H9 (cell line): ENCODE results near the gene RECQL. TPM values are rescaled to one million over a fixed set of nuclear protein-coding genes. Genes with fewer than 3 reads are reported as not detected.

Experiments used
- DNase-seq: peaks from one replicate; pipeline ENCODE4 v3.0.0-alpha.2; 2017
- H2AFZ ChIP-seq: one replicate; pipeline ENCODE4 v1.6.1; 2013; ENCODE audit warnings: mild to moderate bottlenecking, low read length, control low read depth, moderate library complexity
- H2AK5ac ChIP-seq: 2 replicates; pipeline ENCODE4 v1.6.1; 2013; ENCODE audit warnings: low read length, control low read depth, mixed read lengths; ENCODE audit not compliant: insufficient read length
- H2BK120ac ChIP-seq: one replicate; pipeline ENCODE4 v1.6.1; 2013; ENCODE audit warnings: low read depth, mild to moderate bottlenecking, low read length, control low read depth, inconsistent platforms; ENCODE audit not compliant: poor library complexity, severe bottlenecking
- H2BK12ac ChIP-seq: 2 replicates; pipeline ENCODE4 v1.6.1; 2013; ENCODE audit warnings: low read length, control low read depth, mixed read lengths, low read depth; ENCODE audit not compliant: insufficient read length
- H2BK15ac ChIP-seq: 2 replicates; pipeline ENCODE4 v1.6.1; 2013; ENCODE audit warnings: low read depth, low read length, control low read depth
- H2BK20ac ChIP-seq: one replicate; pipeline ENCODE4 v1.6.1; 2013; ENCODE audit warnings: low read depth, mild to moderate bottlenecking, low read length, control low read depth, inconsistent platforms; ENCODE audit not compliant: poor library complexity, severe bottlenecking
- H2BK5ac ChIP-seq: 2 replicates; pipeline ENCODE4 v1.6.1; 2013; ENCODE audit warnings: low read length, control low read depth, mixed read lengths; ENCODE audit not compliant: insufficient read length
- H3K14ac ChIP-seq: 2 replicates; pipeline ENCODE4 v1.6.1; 2013; ENCODE audit warnings: low read length, control low read depth; ENCODE audit not compliant: insufficient read depth
- H3K18ac ChIP-seq: 2 replicates; pipeline ENCODE4 v1.6.1; 2013; ENCODE audit warnings: low read depth, mild to moderate bottlenecking, mixed read lengths, low read length, control low read depth; ENCODE audit not compliant: insufficient read length
- H3K23ac ChIP-seq: 2 replicates; pipeline ENCODE4 v1.6.1; 2013; ENCODE audit warnings: low read length, control low read depth, mixed read lengths, low read depth; ENCODE audit not compliant: insufficient read length
- H3K23me2 ChIP-seq: 2 replicates; pipeline ENCODE4 v1.6.1; 2013; ENCODE audit warnings: low read depth, mild to moderate bottlenecking, mixed read lengths, low read length, control low read depth; ENCODE audit not compliant: insufficient read length, poor library complexity, severe bottlenecking
- H3K27ac ChIP-seq: 2 replicates; pipeline ENCODE4 v1.5.1; 2013; ENCODE audit warnings: low read length, control low read depth, mixed read lengths, low read depth; ENCODE audit not compliant: insufficient read length
- H3K27me3 ChIP-seq: 2 replicates; pipeline ENCODE4 v1.6.1; 2013; ENCODE audit warnings: low read length, control low read depth, inconsistent platforms; ENCODE audit not compliant: insufficient read depth
- H3K4ac ChIP-seq: 2 replicates; pipeline ENCODE4 v1.6.1; 2013; ENCODE audit warnings: low read depth, mild to moderate bottlenecking, control low read depth, inconsistent platforms, low read length, moderate library complexity
- H3K4me1 ChIP-seq: 2 replicates; pipeline ENCODE4 v1.6.1; 2013; ENCODE audit warnings: low read length, control low read depth, inconsistent platforms; ENCODE audit not compliant: insufficient read depth
- H3K4me2 ChIP-seq: 2 replicates; pipeline ENCODE4 v1.6.1; 2013; ENCODE audit warnings: low read length, control low read depth, mixed read lengths; ENCODE audit not compliant: insufficient read length, insufficient read depth
- H3K56ac ChIP-seq: 2 replicates; pipeline ENCODE4 v1.6.1; 2013; ENCODE audit warnings: low read depth, mild to moderate bottlenecking, mixed read lengths, low read length, control low read depth; ENCODE audit not compliant: insufficient read length
- H3K79me1 ChIP-seq: 2 replicates; pipeline ENCODE4 v1.6.1; 2013; ENCODE audit warnings: low read depth, mild to moderate bottlenecking, moderate library complexity, low read length, control low read depth, inconsistent platforms; ENCODE audit not compliant: insufficient read depth, poor library complexity, severe bottlenecking
- H3K79me2 ChIP-seq: 2 replicates; pipeline ENCODE4 v1.6.1; 2013; ENCODE audit warnings: low read length, control low read depth, inconsistent platforms; ENCODE audit not compliant: insufficient read depth
- H3K9ac ChIP-seq: 2 replicates; pipeline ENCODE4 v1.6.1; 2013; ENCODE audit warnings: low read length, control low read depth, mixed read lengths; ENCODE audit not compliant: insufficient read length; ENCODE audit errors: extremely low read depth
- H3K9me3 ChIP-seq: one replicate; pipeline ENCODE4 v1.6.1; 2013; ENCODE audit warnings: low read depth, low read length, inconsistent platforms; ENCODE audit not compliant: control insufficient read depth
- H3T11ph ChIP-seq: one replicate; pipeline ENCODE4 v1.6.1; 2013; ENCODE audit warnings: mild to moderate bottlenecking, low read length, control low read depth, inconsistent platforms
- H4K20me1 ChIP-seq: one replicate; pipeline ENCODE4 v1.6.1; 2013; ENCODE audit not compliant: control insufficient read depth, insufficient read length, insufficient read depth
- H4K5ac ChIP-seq: 2 replicates; pipeline ENCODE4 v1.6.1; 2013; ENCODE audit warnings: low read depth, mild to moderate bottlenecking, mixed read lengths, low read length, control low read depth; ENCODE audit not compliant: insufficient read length
- H4K8ac ChIP-seq: replicated peaks from 2 replicates; pipeline ENCODE4 v1.6.1; 2013; ENCODE audit warnings: low read length, control low read depth, mixed read lengths, low read depth; ENCODE audit not compliant: insufficient read length
- H4K91ac ChIP-seq: 2 replicates; pipeline ENCODE4 v1.6.1; 2013; ENCODE audit warnings: low read depth, mild to moderate bottlenecking, moderate library complexity, mixed read lengths, low read length, control low read depth; ENCODE audit not compliant: insufficient read length
- H3K27ac Mint-ChIP-seq, 3 experiments: 2 replicates in 2 of 3; 3 replicates in 1 of 3; pipeline ENCODE4 v1.8.0; 2020 to 2021; ENCODE audit warnings: mixed read lengths in 3 of 3, mild to moderate bottlenecking in 1 of 3, moderate library complexity in 1 of 3
- H3K27me3 Mint-ChIP-seq: 2 replicates; pipeline ENCODE4 v1.8.0; 2021; ENCODE audit warnings: low read depth, mild to moderate bottlenecking, moderate library complexity, mixed read lengths
- H3K36me3 Mint-ChIP-seq, 3 experiments: 2 replicates in 2 of 3; 3 replicates in 1 of 3; pipeline ENCODE4 v1.8.0; 2020 to 2021; ENCODE audit warnings: low read depth in 3 of 3, mixed read lengths in 3 of 3; ENCODE audit not compliant: insufficient read depth in 1 of 3
- H3K4me1 Mint-ChIP-seq, 2 experiments: 2 replicates each; pipeline ENCODE4 v1.8.0; 2020; ENCODE audit warnings: mixed read lengths in 2 of 2
- H3K4me3 Mint-ChIP-seq, 2 experiments: 2 replicates in 1 of 2; 3 replicates in 1 of 2; pipeline ENCODE4 v1.8.0; 2020 to 2021; ENCODE audit warnings: mild to moderate bottlenecking in 2 of 2, mixed read lengths in 2 of 2, moderate library complexity in 1 of 2
- H3K9me3 Mint-ChIP-seq, 2 experiments: 2 replicates in 1 of 2; 3 replicates in 1 of 2; pipeline ENCODE4 v1.8.0; 2020; ENCODE audit warnings: mild to moderate bottlenecking in 2 of 2, mixed read lengths in 2 of 2, moderate library complexity in 1 of 2
- CTCF ChIP-seq: fragments of 200-600 bp; sonication (generic); conservative IDR thresholded peaks from 3 replicates; pipeline ENCODE4 v1.8.0; 2021; ENCODE audit warnings: antibody characterized with exemption, mild to moderate bottlenecking
- total RNA-seq: library from RNA; stranded (reverse); gene quantifications from 2 replicates; pipeline ENCODE4 v1.2.1, GENCODE V29; 2021

Gene RECQL
- total RNA-seq, 1 experiment from 2014 or later = 41.0 TPM

DNA sequence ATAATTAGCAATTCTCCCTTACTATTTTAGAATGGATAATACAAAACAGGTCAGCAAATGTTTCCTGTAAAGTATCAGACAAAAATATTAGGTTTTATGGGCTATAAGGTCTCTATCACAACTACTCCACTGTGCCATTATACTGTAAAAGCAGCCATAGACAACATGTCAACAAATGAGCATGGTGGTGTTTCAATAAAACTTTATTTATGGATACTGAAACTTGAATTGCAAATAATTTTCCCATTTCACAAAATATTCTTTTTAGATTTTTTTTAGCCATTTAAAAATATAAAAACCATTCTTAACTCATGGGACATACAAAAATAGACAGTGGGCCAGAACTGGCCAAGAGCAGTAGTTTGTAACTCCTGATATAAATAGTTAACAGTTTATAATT is 15.4 kb downstream of the RECQL start:
- H3K4ac ChIP-seq = no peak overlapping the region
- H3K27me3 Mint-ChIP-seq = no peaks in the 10 kb centered on the region

More for the DNA sequence above, 15.4 kb downstream of the RECQL start:
- Histone ChIP-seq H3K56ac (no peak overlapping the region), H3K23ac (no peak overlapping the region), H4K8ac (no peak overlapping the region), H3K27me3 (no peaks in the 10 kb centered on the region), H4K20me1 (no peaks in the 10 kb centered on the region), H3K9ac (no peak overlapping the region), H2BK5ac (no peak overlapping the region), H3K9me3 (no peaks in the 10 kb centered on the region), H3T11ph (no peak overlapping the region), H2AK5ac (no peak overlapping the region), H2BK12ac (no peak overlapping the region), H3K4me1 (no peaks in the 10 kb centered on the region), H2BK120ac (no peak overlapping the region), H2AFZ (no peak overlapping the region), H3K18ac (no peak overlapping the region), H3K79me1 (no peaks in the 10 kb centered on the region), H2BK20ac (no peak overlapping the region), H3K23me2 (no peaks in the 10 kb centered on the region), H2BK15ac (no peak overlapping the region), H4K91ac (no peak overlapping the region), H3K79me2 (no peaks in the 10 kb centered on the region), H4K5ac (no peak overlapping the region), H3K14ac (no peak overlapping the region), H3K27ac (no peak overlapping the region), H3K4me2 (no peak overlapping the region)
- Mint-ChIP-seq H3K27ac (no peak overlapping the region), H3K9me3 (no peaks in the 10 kb centered on the region), H3K36me3 (peaks cover 6 to 25% (median 11%) of the 10 kb centered on the region in 3 experiments; a peak in 6 of 7 replicates), H3K4me3 (no peak overlapping the region), H3K4me1 (no peaks in the 10 kb centered on the region)
- DNase-seq = no peak
- TF ChIP-seq CTCF = no peak
